ENCODE measurements around the gene PSKH1. TPM values are rescaled to one million over a fixed set of nuclear protein-coding genes. Genes with fewer than 3 reads are reported as not detected.
A peak's percentile ranks its signal among the peaks of the same experiment; 100 is the strongest.

PSKH1 gene
- total RNA-seq, 1 donor from 2014 or later, result 45.0 TPM

- no peaks in the 10 kb centered on the region for H3K27me3 Mint-ChIP-seq
- no peak for DNase-seq (ENCODE audit: low spot score, unreplicated experiment)
- no peaks in the 10 kb centered on the region for H3K9me3 Mint-ChIP-seq (ENCODE audit: low read depth)
- no peak for TF ChIP-seq CTCF (IDR thresholded peaks at IDR 0.05; ENCODE audit: unreplicated experiment)
- no peak overlapping the region for H3K4me3 Mint-ChIP-seq (ENCODE audit: low read depth)
- peak overlapping the region; percentile 94 for H3K27ac Mint-ChIP-seq
- peaks cover 11% of the 10 kb centered on the region for H3K36me3 Mint-ChIP-seq (ENCODE audit: insufficient read depth)
- peaks cover 29% of the 10 kb centered on the region for H3K4me1 Mint-ChIP-seq (ENCODE audit: low read depth)
These were observed 36.0 kb upstream of the PSKH1 start for GRCh38 chr16:67856927-67857546.

GRCh38 chr16:67857547-67858233 is 35.4 kb upstream of the PSKH1 start:
- no peaks in the 10 kb centered on the region for H3K9me3 Mint-ChIP-seq (ENCODE audit: low read depth)
- H3K27ac Mint-ChIP-seq, result peak overlapping the region; percentile 94
- H3K4me1 Mint-ChIP-seq (ENCODE audit: low read depth), result peaks cover 29% of the 10 kb centered on the region
- H3K4me3 Mint-ChIP-seq (ENCODE audit: low read depth), result no peak overlapping the region
- peaks cover 11% of the 10 kb centered on the region for H3K36me3 Mint-ChIP-seq (ENCODE audit: insufficient read depth)
- no peaks in the 10 kb centered on the region for H3K27me3 Mint-ChIP-seq
- TF ChIP-seq CTCF (IDR thresholded peaks at IDR 0.05; ENCODE audit: unreplicated experiment), result no peak
- DNase-seq (ENCODE audit: low spot score, unreplicated experiment), result no peak

- Mint-ChIP-seq H3K36me3 (ENCODE audit: insufficient read depth) (peaks cover 11% of the 10 kb centered on the region), H3K27ac (peak overlapping the region; percentile 88), H3K27me3 (no peaks in the 10 kb centered on the region), H3K9me3 (ENCODE audit: low read depth) (no peaks in the 10 kb centered on the region), H3K4me1 (ENCODE audit: low read depth) (peaks cover 29% of the 10 kb centered on the region), H3K4me3 (ENCODE audit: low read depth) (no peak overlapping the region)
- DNase-seq (ENCODE audit: low spot score, unreplicated experiment), result no peak
- no peak for TF ChIP-seq CTCF (IDR thresholded peaks at IDR 0.05; ENCODE audit: unreplicated experiment)
These were observed 34.6 kb upstream of the PSKH1 start for GRCh38 chr16:67858500-67858899.

GRCh38 chr16:67860589-67861398 is 32.3 kb upstream of the PSKH1 start:
- TF ChIP-seq CTCF (IDR thresholded peaks at IDR 0.05; ENCODE audit: unreplicated experiment), result no peak
- Mint-ChIP-seq H3K4me1 (ENCODE audit: low read depth) (peaks cover 22% of the 10 kb centered on the region), H3K36me3 (ENCODE audit: insufficient read depth) (peaks cover 7% of the 10 kb centered on the region), H3K27ac (peak overlapping the region; percentile 25), H3K9me3 (ENCODE audit: low read depth) (no peaks in the 10 kb centered on the region), H3K4me3 (ENCODE audit: low read depth) (no peak overlapping the region), H3K27me3 (no peaks in the 10 kb centered on the region)
- DNase-seq (ENCODE audit: low spot score, unreplicated experiment), result no peak

- Mint-ChIP-seq H3K36me3 (ENCODE audit: insufficient read depth) (peaks cover 10% of the 10 kb centered on the region), H3K4me3 (ENCODE audit: low read depth) (no peak overlapping the region), H3K9me3 (ENCODE audit: low read depth) (no peaks in the 10 kb centered on the region), H3K4me1 (ENCODE audit: low read depth) (peaks cover 15% of the 10 kb centered on the region), H3K27ac (peak overlapping the region; percentile 35), H3K27me3 (no peaks in the 10 kb centered on the region)
- no peak for TF ChIP-seq CTCF (IDR thresholded peaks at IDR 0.05; ENCODE audit: unreplicated experiment)
- no peak for DNase-seq (ENCODE audit: low spot score, unreplicated experiment)
These were observed 31.2 kb upstream of the PSKH1 start for GRCh38 chr16:67861877-67862276.
